IMR-90 (cell line): ENCODE data around the gene PUDP. TPM values are rescaled to one million over a fixed set of nuclear protein-coding genes. Genes with fewer than 3 reads are reported as not detected.

Experiments
- ATAC-seq: fragments of 200-7000 bp; cut with Tn5 transposase; 2 replicates; pipeline ENCODE4 v1.9.1; 2020; ENCODE audit warnings: low read depth, mild to moderate bottlenecking, moderate library complexity
- BruUV-seq: library from RNA; stranded (reverse); fragments of 400-500 nt; replicated peaks from 2 replicates; lab custom pipeline; 2021; lab: Mats Ljungman, UMichigan
- CTCF ChIA-PET: fragments of 300-600 bp; formaldehyde crosslinking; extraction: SDS; loops from one replicate; lab custom pipeline; 2021; ENCODE audit warnings: antibody characterized with exemption; lab: Yijun Ruan, JAX
- POLR2A ChIA-PET: fragments of 300-600 bp; sonication (Branson Sonifier 250); formaldehyde crosslinking; loops from one replicate; lab custom pipeline; 2022; ENCODE audit warnings: antibody characterized with exemption; ENCODE audit not compliant: unreplicated experiment; lab: Charles Lee
- DNase-seq: peaks from one replicate; pipeline ENCODE4 v3.0.0; 2013
- H2AFZ ChIP-seq: replicated peaks from 2 replicates; pipeline ENCODE3; 2013; ENCODE audit warnings: low read length, mild to moderate bottlenecking; ENCODE audit not compliant: poor library complexity
- H2AK5ac ChIP-seq: 2 replicates; pipeline ENCODE4 v1.6.1; 2013; ENCODE audit warnings: low read depth, low read length, inconsistent platforms
- H2AK9ac ChIP-seq: replicated peaks from 2 replicates; pipeline ENCODE3; 2013; ENCODE audit warnings: mild to moderate bottlenecking, low read depth, low read length, moderate library complexity; ENCODE audit not compliant: poor library complexity
- H2BK120ac ChIP-seq: 2 replicates; pipeline ENCODE4 v1.6.1; 2013; ENCODE audit warnings: low read depth, low read length, inconsistent platforms
- H2BK15ac ChIP-seq: 3 replicates; pipeline ENCODE4 v1.6.1; 2013; ENCODE audit warnings: low read depth, low read length, inconsistent platforms
- H2BK20ac ChIP-seq: 2 replicates; pipeline ENCODE4 v1.6.1; 2013; ENCODE audit warnings: low read depth, mild to moderate bottlenecking, inconsistent platforms, low read length, moderate library complexity
- H2BK5ac ChIP-seq: 2 replicates; pipeline ENCODE4 v1.6.1; 2013; ENCODE audit warnings: mild to moderate bottlenecking, low read depth, low read length, inconsistent platforms; ENCODE audit not compliant: poor library complexity, severe bottlenecking
- H3K14ac ChIP-seq: replicated peaks from 2 replicates; pipeline ENCODE4 v1.6.1; 2013; ENCODE audit warnings: low read depth, low read length, inconsistent platforms
- H3K18ac ChIP-seq: 2 replicates; pipeline ENCODE4 v1.6.1; 2013; ENCODE audit warnings: low read depth, low read length, control low read depth
- H3K23ac ChIP-seq: 2 replicates; pipeline ENCODE4 v1.6.1; 2013; ENCODE audit warnings: low read depth, low read length, inconsistent platforms
- H3K27ac ChIP-seq: 2 replicates; pipeline ENCODE4 v1.5.1; 2013; ENCODE audit warnings: mild to moderate bottlenecking, control low read depth, low read length; ENCODE audit not compliant: insufficient read depth
- H3K27me3 ChIP-seq: 2 replicates; pipeline ENCODE4 v1.6.1; 2013; ENCODE audit warnings: low read length; ENCODE audit not compliant: control insufficient read depth, insufficient read depth
- H3K36me3 ChIP-seq: 2 replicates; pipeline ENCODE4 v1.6.1; 2013; ENCODE audit warnings: low read length, mixed read lengths; ENCODE audit not compliant: control insufficient read depth, insufficient read depth
- H3K4ac ChIP-seq: 2 replicates; pipeline ENCODE4 v1.6.1; 2013; ENCODE audit warnings: low read depth, low read length, inconsistent platforms
- H3K4me1 ChIP-seq: 2 replicates; pipeline ENCODE4 v1.6.1; 2013; ENCODE audit warnings: low read length, mixed read lengths; ENCODE audit not compliant: control insufficient read depth, insufficient read depth
- H3K4me2 ChIP-seq: 2 replicates; pipeline ENCODE4 v1.6.1; 2013; ENCODE audit warnings: low read depth, mild to moderate bottlenecking, control low read depth, low read length, moderate library complexity
- H3K4me3 ChIP-seq: 2 replicates; pipeline ENCODE4 v1.5.1; 2013; ENCODE audit warnings: low read depth, mild to moderate bottlenecking, control low read depth, low read length, moderate library complexity; ENCODE audit not compliant: insufficient read depth
- H3K56ac ChIP-seq: 2 replicates; pipeline ENCODE4 v1.6.1; 2013; ENCODE audit warnings: low read length, inconsistent platforms; ENCODE audit not compliant: insufficient read depth; ENCODE audit errors: extremely low read depth
- H3K79me1 ChIP-seq, 2 experiments: 2 replicates each; pipeline ENCODE4 v1.6.1; 2013; ENCODE audit warnings: low read length in 2 of 2, inconsistent platforms in 1 of 2, low read depth in 1 of 2
- H3K9ac ChIP-seq: 2 replicates; pipeline ENCODE4 v1.6.1; 2013; ENCODE audit warnings: low read depth, low read length, control low read depth
- H3K9me1 ChIP-seq: 2 replicates; pipeline ENCODE4 v1.6.1; 2013; ENCODE audit warnings: low read length, inconsistent platforms; ENCODE audit not compliant: insufficient read depth
- H3K9me3 ChIP-seq: 2 replicates; pipeline ENCODE4 v1.6.1; 2013; ENCODE audit warnings: low read length; ENCODE audit not compliant: control insufficient read depth, insufficient read depth
- H4K20me1 ChIP-seq: 2 replicates; pipeline ENCODE4 v1.6.1; 2013; ENCODE audit warnings: low read length, inconsistent platforms; ENCODE audit not compliant: insufficient read depth
- H4K5ac ChIP-seq: 2 replicates; pipeline ENCODE4 v1.6.1; 2013; ENCODE audit warnings: mild to moderate bottlenecking, low read depth, low read length, control low read depth
- H4K8ac ChIP-seq, 2 experiments: 2 replicates each; pipeline ENCODE4 v1.6.1; 2013; ENCODE audit warnings: low read depth in 2 of 2, low read length in 2 of 2, control low read depth in 1 of 2, inconsistent platforms in 1 of 2
- H4K91ac ChIP-seq: 2 replicates; pipeline ENCODE4 v1.6.1; 2013; ENCODE audit warnings: low read depth, low read length, inconsistent platforms; ENCODE audit not compliant: insufficient read depth
- BHLHE40 ChIP-seq: fragments of 150-350 bp; IDR thresholded peaks from 2 replicates; pipeline ENCODE4 v1.6.1; 2016; ENCODE audit warnings: mild to moderate bottlenecking, low read depth, low read length
- CEBPB ChIP-seq: IDR thresholded peaks from 2 replicates; pipeline ENCODE4 v1.6.1; 2012; ENCODE audit warnings: low read depth, low read length, improper control_type of control experiment
- CHD1 ChIP-seq: IDR thresholded peaks from 2 replicates; pipeline ENCODE4 v1.6.1; 2012; ENCODE audit warnings: low read depth, low read length, improper control_type of control experiment
- CTCF ChIP-seq: conservative IDR thresholded peaks from 2 replicates; pipeline ENCODE4 v1.5.1; 2012; ENCODE audit warnings: mild to moderate bottlenecking, low read depth, low read length, improper control_type of control experiment
- FOS ChIP-seq: fragments of 150-350 bp; IDR thresholded peaks from 2 replicates; pipeline ENCODE4 v1.6.1; 2016; ENCODE audit warnings: low read depth, low read length
- MAFK ChIP-seq: IDR thresholded peaks from 2 replicates; pipeline ENCODE4 v1.6.1; 2012; ENCODE audit warnings: low read depth, low read length, improper control_type of control experiment
- MAZ ChIP-seq: IDR thresholded peaks from 2 replicates; pipeline ENCODE4 v1.6.1; 2012; ENCODE audit warnings: low read depth, mild to moderate bottlenecking, low read length, improper control_type of control experiment, moderate library complexity, borderline replicate concordance
- MXI1 ChIP-seq: IDR thresholded peaks from 2 replicates; pipeline ENCODE4 v1.6.1; 2012; ENCODE audit warnings: low read depth, mild to moderate bottlenecking, low read length, moderate library complexity, borderline replicate concordance
- NFE2L2 ChIP-seq: fragments of 150-350 bp; IDR thresholded peaks from 2 replicates; pipeline ENCODE4 v1.6.1; 2016; ENCODE audit warnings: low read depth, mild to moderate bottlenecking, low read length
- POLR2A ChIP-seq: IDR thresholded peaks from 2 replicates; pipeline ENCODE4 v1.6.1; 2012; ENCODE audit warnings: mild to moderate bottlenecking, low read depth, low read length
- RAD21 ChIP-seq: IDR thresholded peaks from 2 replicates; pipeline ENCODE4 v1.6.1; 2012; ENCODE audit warnings: low read length, improper control_type of control experiment
- RCOR1 ChIP-seq: IDR thresholded peaks from 2 replicates; pipeline ENCODE4 v1.6.1; 2012; ENCODE audit warnings: mild to moderate bottlenecking, low read length, improper control_type of control experiment; ENCODE audit not compliant: insufficient replicate concordance
- RFX5 ChIP-seq: IDR thresholded peaks from 2 replicates; pipeline ENCODE4 v1.8.0; 2012; ENCODE audit warnings: low read depth, mild to moderate bottlenecking, low read length, moderate library complexity
- SMC3 ChIP-seq: fragments of 150-350 bp; IDR thresholded peaks from 2 replicates; pipeline ENCODE4 v1.6.1; 2016; ENCODE audit warnings: low read depth, mild to moderate bottlenecking, antibody characterized with exemption, low read length, moderate library complexity
- WGBS, 2 experiments: methylation state at CpG; one replicate each; pipeline versions ENCODE4 v1.1.5 to v1.1.7; 2013; ENCODE audit warnings: missing lambda C conversion rate in 2 of 2; ENCODE audit not compliant: insufficient read length in 1 of 2; ENCODE audit errors: extremely low coverage in 2 of 2; 5-methylcytosine and 5-hydroxymethylcytosine counted together
- dilution Hi-C: fragments of 300-500 bp; cut with HindIII; formaldehyde crosslinking; loops from one replicate; pipeline ENCODE4 v1.14.3; 2018; ENCODE audit warnings: low sequenced_read_pairs; ENCODE audit not compliant: unreplicated experiment
- in situ Hi-C: fragments of 300-500 bp; cut with MboI; formaldehyde crosslinking; loops from 3 replicates; pipeline ENCODE4 v1.14.3; 2019; ENCODE audit warnings: low sequenced_read_pairs, inconsistent platforms, mixed read lengths
- intact Hi-C: fragments of 100-400 bp; cut with micrococcal nuclease; formaldehyde crosslinking; loops from 2 replicates; pipeline ENCODE4 v1.10.0; 2022
- polyA plus RNA-seq, 3 experiments: library from polyadenylated mRNA; depleted of rRNA; stranded (reverse); fragments of >200 nt; gene quantifications; 2 replicates each; pipeline ENCODE4 v1.2.3, GENCODE V29; 2012; ENCODE audit warnings: low replicate concordance in 1 of 3
- total RNA-seq: library from RNA; depleted of rRNA; stranded (reverse); fragments of >200 nt; gene quantifications from 2 replicates; pipeline ENCODE4 v1.2.3, GENCODE V29; 2012
- TF ChIP-seq, protein P1 (sequence below): fragments of 150-350 bp; IDR thresholded peaks from 2 replicates; pipeline ENCODE4 v1.6.1; 2016; ENCODE audit warnings: low read depth, mild to moderate bottlenecking, low read length, moderate library complexity, borderline replicate concordance
- TF ChIP-seq, protein P2 (sequence below): fragments of 150-350 bp; IDR thresholded peaks from 2 replicates; pipeline ENCODE4 v1.6.1; 2017; ENCODE audit warnings: mild to moderate bottlenecking, antibody characterized with exemption, low read length, low read depth

PUDP gene
- total and polyA plus RNA-seq, 2 of the 4 experiments (the other 2 are of a cell fraction) = 22.2 to 28.6 TPM

DNA sequence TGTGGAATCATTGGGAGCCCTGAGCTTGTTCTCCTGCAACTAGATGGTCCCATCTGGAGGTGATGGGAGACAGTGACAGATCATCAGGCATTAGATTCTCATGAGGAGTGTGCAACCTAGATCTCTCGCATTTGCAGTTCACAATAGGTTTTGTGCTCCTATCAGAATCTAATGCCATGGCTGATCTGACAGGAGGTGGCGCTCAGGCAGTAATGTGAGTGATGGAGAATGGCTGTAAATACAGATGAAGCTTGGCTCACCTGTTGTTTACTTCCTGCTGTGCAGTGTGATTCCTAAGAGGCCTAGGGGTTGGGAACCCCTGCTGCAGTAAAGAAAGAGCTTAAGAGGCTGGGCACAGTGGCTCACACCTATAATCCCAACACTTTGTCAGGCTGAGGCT, 42.2 kb upstream of the PUDP start:
- Histone ChIP-seq H3K18ac (no peak overlapping the region), H3K27ac (no peak overlapping the region), H4K5ac (no peak overlapping the region), H2AK9ac (no peak overlapping the region), H2BK5ac (no peak overlapping the region), H4K20me1 (no peaks in the 10 kb centered on the region), H3K9ac (no peak overlapping the region), H3K9me1 (no peaks in the 10 kb centered on the region), H3K56ac (no peak overlapping the region), H2AK5ac (no peak overlapping the region), H2AFZ (no peak overlapping the region), H3K4me3 (no peak overlapping the region), H3K14ac (no peak overlapping the region), H3K4me1 (no peaks in the 10 kb centered on the region), H4K91ac (no peak overlapping the region), H4K8ac (no peak overlapping the region), H2BK120ac (no peak overlapping the region), H3K36me3 (no peaks in the 10 kb centered on the region), H3K4ac (no peak overlapping the region), H2BK15ac (no peak overlapping the region), H3K79me1 (no peaks in the 10 kb centered on the region), H3K9me3 (no peaks in the 10 kb centered on the region), H2BK20ac (no peak overlapping the region), H3K27me3 (no peaks in the 10 kb centered on the region), H3K4me2 (no peak overlapping the region), H3K23ac (no peak overlapping the region)
- ChIA-PET POLR2A (no interaction called here), CTCF (no interaction called here)
- WGBS, 2 experiments = no CpG with 5 or more reads among the region's 2 CpGs
- BruUV-seq = no TSS peak
- ATAC-seq = no peak
- TF ChIP-seq RFX5 (no peak), MAZ (no peak), BHLHE40 (no peak), SMC3 (no peak), MXI1 (no peak), CTCF (no peak), FOS (no peak), POLR2A (no peak), CHD1 (no peak), MAFK (no peak), RAD21 (no peak), RCOR1 (no peak), CEBPB (no peak), NFE2L2 (no peak)
- TF ChIP-seq, protein P1, sequence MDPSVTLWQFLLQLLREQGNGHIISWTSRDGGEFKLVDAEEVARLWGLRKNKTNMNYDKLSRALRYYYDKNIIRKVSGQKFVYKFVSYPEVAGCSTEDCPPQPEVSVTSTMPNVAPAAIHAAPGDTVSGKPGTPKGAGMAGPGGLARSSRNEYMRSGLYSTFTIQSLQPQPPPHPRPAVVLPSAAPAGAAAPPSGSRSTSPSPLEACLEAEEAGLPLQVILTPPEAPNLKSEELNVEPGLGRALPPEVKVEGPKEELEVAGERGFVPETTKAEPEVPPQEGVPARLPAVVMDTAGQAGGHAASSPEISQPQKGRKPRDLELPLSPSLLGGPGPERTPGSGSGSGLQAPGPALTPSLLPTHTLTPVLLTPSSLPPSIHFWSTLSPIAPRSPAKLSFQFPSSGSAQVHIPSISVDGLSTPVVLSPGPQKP = no peak
- TF ChIP-seq, protein P2, sequence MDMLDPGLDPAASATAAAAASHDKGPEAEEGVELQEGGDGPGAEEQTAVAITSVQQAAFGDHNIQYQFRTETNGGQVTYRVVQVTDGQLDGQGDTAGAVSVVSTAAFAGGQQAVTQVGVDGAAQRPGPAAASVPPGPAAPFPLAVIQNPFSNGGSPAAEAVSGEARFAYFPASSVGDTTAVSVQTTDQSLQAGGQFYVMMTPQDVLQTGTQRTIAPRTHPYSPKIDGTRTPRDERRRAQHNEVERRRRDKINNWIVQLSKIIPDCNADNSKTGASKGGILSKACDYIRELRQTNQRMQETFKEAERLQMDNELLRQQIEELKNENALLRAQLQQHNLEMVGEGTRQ = no peak
- intact Hi-C loops (loop anchor here (5.0 kb wide), 1 partner anchor 737 kb away; the partner anchor contains the start of gene PNPLA4), in situ Hi-C loops (no loop called here), dilution Hi-C loops (no loop called here)
- DNase-seq = no peak
